Epithelial cell of proximal tubule (primary cell): Measurements from ENCODE around the gene HEATR5B. TPM values are rescaled to one million over a fixed set of nuclear protein-coding genes. Genes with fewer than 3 reads are reported as not detected.
A peak's percentile ranks its signal among the peaks of the same experiment; 100 is the strongest.

Experiments
- DNase-seq: peaks from one replicate; pipeline ENCODE4 v3.0.0-alpha.2; 2011; ENCODE audit warnings: low read depth
- H3K4me3 ChIP-seq: 2 replicates; pipeline ENCODE4 v1.5.1; 2011; ENCODE audit warnings: low read depth, mild to moderate bottlenecking, low read length
- CTCF ChIP-seq: conservative IDR thresholded peaks from 2 replicates; pipeline ENCODE4 v1.5.1; 2012; ENCODE audit warnings: low read depth, mild to moderate bottlenecking, low read length
- total RNA-seq: library from RNA; depleted of rRNA; stranded (reverse); fragments of >200 nt; gene quantifications from 2 replicates; pipeline ENCODE4 v1.2.3, GENCODE V29; 2015

HEATR5B gene
- total RNA-seq = 8.8 and 12.2 TPM in 2 replicates

DNA sequence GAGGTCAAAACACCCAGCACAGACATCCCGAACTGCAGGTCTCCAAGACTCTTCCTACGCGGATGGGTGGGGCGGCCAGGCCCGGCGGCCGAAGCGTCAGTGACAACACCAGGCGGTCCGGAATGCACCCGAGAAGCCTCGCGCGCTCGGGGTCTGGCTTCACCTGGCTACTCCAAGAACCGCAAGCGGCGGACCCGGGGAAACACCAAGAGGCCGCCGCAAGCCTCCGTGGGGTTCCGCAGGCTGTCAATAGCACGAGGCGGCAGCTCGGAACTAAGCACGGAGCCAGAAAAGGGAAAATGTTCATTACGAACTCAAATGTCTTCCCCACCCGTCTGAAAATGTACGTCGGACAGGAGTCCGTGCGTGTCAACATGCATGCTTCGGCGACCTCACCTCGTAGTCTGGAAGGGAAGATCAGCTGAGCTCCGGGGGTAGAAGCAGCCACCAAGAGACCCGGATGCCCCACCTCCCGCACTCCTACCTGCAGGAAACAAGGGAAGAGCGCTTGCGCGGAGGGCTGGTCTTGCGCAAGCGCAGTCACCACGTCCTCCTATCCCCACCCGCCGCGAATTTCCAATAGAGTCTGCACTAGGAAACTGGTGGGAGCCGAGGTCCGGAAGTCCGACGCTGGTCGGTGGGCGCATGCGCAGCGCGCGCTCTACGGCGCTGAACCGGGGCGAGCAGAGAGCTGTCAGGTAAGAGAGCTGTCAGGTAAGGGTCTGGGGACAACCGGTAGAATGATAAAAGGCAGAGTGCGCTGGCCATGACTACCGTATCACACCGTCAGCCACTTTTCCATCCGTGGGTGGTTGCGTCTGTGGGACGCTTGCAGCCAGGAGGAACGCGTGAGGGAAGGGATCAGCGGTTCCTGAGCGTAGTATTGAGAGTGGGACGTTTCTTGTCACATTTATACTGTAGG, at the start of gene HEATR5B, which contains the start of gene GPATCH11:
Gene HEATR5B (minus strand): TSS at position 500 of the 922 bp plus-strand sequence. CDS start 958 bp downstream, outside the sequence.
Gene GPATCH11 (plus strand): TSS at position 646 of the 922 bp plus-strand sequence. CDS start 3,864 bp downstream, outside the sequence.
- TF ChIP-seq CTCF = no peak
- peak within 1 kb of the TSS; percentile 72 for H3K4me3 ChIP-seq
- peak; percentile 73 for DNase-seq

- no peak for TF ChIP-seq CTCF
- no peak overlapping the region for H3K4me3 ChIP-seq
- no peak for DNase-seq
These were observed 48.7 kb upstream of the HEATR5B start for GRCh38 chr2:37132914-37133313.

DNA sequence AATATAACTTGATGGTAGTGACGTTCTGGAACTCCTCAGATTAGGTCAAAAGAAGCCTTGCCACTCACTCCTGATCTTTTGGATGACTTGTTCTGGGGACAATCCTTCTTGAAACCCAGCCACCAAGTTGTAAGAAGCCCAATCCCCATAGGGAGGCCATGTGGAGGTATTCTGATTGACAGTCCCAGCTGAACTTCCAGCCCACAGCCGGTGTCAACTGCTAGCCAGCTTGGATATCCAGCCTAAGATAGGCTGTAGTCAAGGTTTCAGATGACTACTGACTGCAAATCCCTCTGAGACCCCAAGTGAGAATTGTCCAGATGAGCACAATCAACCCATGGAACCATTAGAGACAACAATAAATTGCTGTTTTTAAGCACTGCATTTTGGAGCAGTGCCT, 41.2 kb upstream of the HEATR5B start:
- no peak overlapping the region for H3K4me3 ChIP-seq
- no peak for DNase-seq
- TF ChIP-seq CTCF = no peak

- H3K4me3 ChIP-seq = no peak overlapping the region
- TF ChIP-seq CTCF = no peak
- no peak for DNase-seq
These were observed 35.0 kb upstream of the HEATR5B start for GRCh38 chr2:37119157-37119556.

- H3K4me3 ChIP-seq = no peak overlapping the region
- no peak for DNase-seq
- TF ChIP-seq CTCF = no peak
These were observed 33.4 kb upstream of the HEATR5B start for GRCh38 chr2:37117566-37117965.

GRCh38 chr2:37111958-37112357, 27.8 kb upstream of the HEATR5B start:
- DNase-seq = no peak
- H3K4me3 ChIP-seq = no peak overlapping the region
- TF ChIP-seq CTCF = no peak
